Measurements from ENCODE around the gene ANO1. TPM values are rescaled to one million over a fixed set of nuclear protein-coding genes. Genes with fewer than 3 reads are reported as not detected.

The ANO1 gene
- total RNA-seq, 1 experiment from 2014 or later, result 10.9 TPM

DNA sequence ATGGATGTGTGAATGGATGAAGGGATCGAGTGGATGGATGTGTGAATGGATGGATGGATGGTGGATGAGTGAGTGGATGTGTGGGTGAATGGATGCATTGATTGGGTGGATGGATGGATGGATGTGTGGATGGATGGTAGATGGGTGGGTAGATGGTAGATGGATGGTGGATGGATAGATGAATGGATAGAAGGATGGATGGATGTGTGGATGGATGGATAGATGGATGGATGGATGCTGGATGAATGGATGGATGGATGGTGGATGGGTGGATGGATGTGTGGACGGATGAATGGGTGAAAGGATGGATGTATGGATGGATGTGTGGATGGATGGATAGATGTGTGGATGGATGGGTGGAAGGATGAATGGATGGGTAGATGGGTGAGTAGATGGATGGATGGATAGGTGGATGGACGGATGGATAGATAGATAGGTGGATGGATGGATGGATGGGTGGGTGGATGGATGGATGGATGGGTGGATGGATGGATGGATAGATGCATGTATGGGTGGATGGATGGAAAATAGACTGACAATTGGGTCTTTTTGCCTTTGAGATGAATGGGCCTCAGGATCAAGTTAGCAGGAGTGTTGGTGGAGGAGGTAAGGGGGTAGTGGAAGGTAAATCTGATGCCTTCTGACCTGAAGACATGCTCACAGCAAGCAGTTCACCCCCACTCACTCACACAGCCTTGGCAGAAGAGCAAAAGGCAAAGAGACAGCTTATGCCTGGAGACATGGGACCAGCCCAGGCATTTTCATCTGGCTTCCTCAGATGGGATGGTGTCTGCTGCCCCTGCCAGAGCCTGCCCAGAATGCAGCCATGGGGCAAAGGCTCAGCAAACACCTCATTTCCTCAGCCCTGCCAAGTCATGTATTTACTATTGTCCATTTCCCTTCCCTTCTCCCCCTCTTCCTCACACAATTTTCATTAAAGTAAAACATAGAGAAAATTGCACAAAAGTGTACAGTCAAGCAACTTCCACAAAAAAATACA, 117.0 kb downstream of the ANO1 start:
- Histone ChIP-seq H3K56ac (ENCODE audit: insufficient read length, low read depth, low read length) (no peak overlapping the region), H3K27ac (ENCODE audit: insufficient read length, low read depth, low read length) (no peak overlapping the region), H2BK20ac (ENCODE audit: low read depth, low read length, poor library complexity, severe bottlenecking) (no peak overlapping the region), H3K14ac (ENCODE audit: insufficient read depth, low read length) (no peak overlapping the region), H3K27me3 (ENCODE audit: insufficient read depth, low read length) (no peaks in the 10 kb centered on the region), H2BK12ac (ENCODE audit: insufficient read length, low read depth, low read length) (no peak overlapping the region), H3K23ac (ENCODE audit: insufficient read length, low read depth, low read length) (no peak overlapping the region), H2BK15ac (ENCODE audit: low read depth, low read length) (no peak overlapping the region), H3K9ac (ENCODE audit: extremely low read depth, insufficient read length, low read length) (no peak overlapping the region), H3K23me2 (ENCODE audit: insufficient read length, low read depth, low read length, poor library complexity, severe bottlenecking) (no peaks in the 10 kb centered on the region), H3K79me1 (ENCODE audit: insufficient read depth, low read depth, low read length, poor library complexity, severe bottlenecking) (no peaks in the 10 kb centered on the region), H2BK120ac (ENCODE audit: low read depth, low read length, poor library complexity, severe bottlenecking) (no peak overlapping the region), H3K4me1 (ENCODE audit: insufficient read depth, low read length) (no peaks in the 10 kb centered on the region), H3K4me2 (ENCODE audit: insufficient read depth, insufficient read length, low read length) (no peak overlapping the region), H3K9me3 (ENCODE audit: control insufficient read depth, low read depth, low read length) (no peaks in the 10 kb centered on the region), H4K5ac (ENCODE audit: insufficient read length, low read depth, low read length) (no peak overlapping the region), H3T11ph (ENCODE audit: low read length) (no peak overlapping the region), H3K18ac (ENCODE audit: insufficient read length, low read depth, low read length) (no peak overlapping the region), H4K8ac (replicated peaks; ENCODE audit: insufficient read length, low read depth, low read length) (no peak overlapping the region), H2AFZ (ENCODE audit: low read length) (no peak overlapping the region), H3K4ac (ENCODE audit: low read depth, low read length) (no peak overlapping the region), H2AK5ac (ENCODE audit: insufficient read length, low read length) (no peak overlapping the region), H4K20me1 (ENCODE audit: control insufficient read depth, insufficient read depth, insufficient read length) (no peaks in the 10 kb centered on the region), H4K91ac (ENCODE audit: insufficient read length, low read depth, low read length) (no peak overlapping the region), H3K79me2 (ENCODE audit: insufficient read depth, low read length) (no peaks in the 10 kb centered on the region), H2BK5ac (ENCODE audit: insufficient read length, low read length) (no peak overlapping the region)
- H3K4me1 Mint-ChIP-seq, result peaks cover 8 to 11% of the 10 kb centered on the region in 2 experiments
- DNase-seq, result no peak
- 90% methylated on average over 2 of the region's 3 CpGs for whole genome bisulfite sequencing (ENCODE audit: extremely low coverage, insufficient read length, low lambda C conversion rate)
- H3K27ac Mint-ChIP-seq, result no peak overlapping the region
- H3K4me3 Mint-ChIP-seq, result no peak overlapping the region
- no peaks in the 10 kb centered on the region; a peak in 1 of 7 replicates for H3K36me3 Mint-ChIP-seq (ENCODE audit: insufficient read depth in 1 of 3, low read depth in 3 of 3)
- peaks cover 6% of the 10 kb centered on the region for H3K27me3 Mint-ChIP-seq (ENCODE audit: low read depth)
- TF ChIP-seq, protein P1, sequence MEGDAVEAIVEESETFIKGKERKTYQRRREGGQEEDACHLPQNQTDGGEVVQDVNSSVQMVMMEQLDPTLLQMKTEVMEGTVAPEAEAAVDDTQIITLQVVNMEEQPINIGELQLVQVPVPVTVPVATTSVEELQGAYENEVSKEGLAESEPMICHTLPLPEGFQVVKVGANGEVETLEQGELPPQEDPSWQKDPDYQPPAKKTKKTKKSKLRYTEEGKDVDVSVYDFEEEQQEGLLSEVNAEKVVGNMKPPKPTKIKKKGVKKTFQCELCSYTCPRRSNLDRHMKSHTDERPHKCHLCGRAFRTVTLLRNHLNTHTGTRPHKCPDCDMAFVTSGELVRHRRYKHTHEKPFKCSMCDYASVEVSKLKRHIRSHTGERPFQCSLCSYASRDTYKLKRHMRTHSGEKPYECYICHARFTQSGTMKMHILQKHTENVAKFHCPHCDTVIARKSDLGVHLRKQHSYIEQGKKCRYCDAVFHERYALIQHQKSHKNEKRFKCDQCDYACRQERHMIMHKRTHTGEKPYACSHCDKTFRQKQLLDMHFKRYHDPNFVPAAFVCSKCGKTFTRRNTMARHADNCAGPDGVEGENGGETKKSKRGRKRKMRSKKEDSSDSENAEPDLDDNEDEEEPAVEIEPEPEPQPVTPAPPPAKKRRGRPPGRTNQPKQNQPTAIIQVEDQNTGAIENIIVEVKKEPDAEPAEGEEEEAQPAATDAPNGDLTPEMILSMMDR (conservative IDR thresholded peaks at IDR 0.05), result no peak
- peaks cover 0 to 7% of the 10 kb centered on the region in 2 experiments; a peak in 3 of 5 replicates for H3K9me3 Mint-ChIP-seq

All from H9 (cell line).